Measurements from ENCODE around the gene DPH6.

DPH6 gene

GRCh38 chr15:35484231-35484945 is 61.6 kb downstream of the DPH6 start:
- no peaks in the 10 kb centered on the region for H3K79me2 ChIP-seq (ENCODE audit: control insufficient read depth, insufficient read depth, low read length)
- no peak overlapping the region for H3K4ac ChIP-seq (ENCODE audit: low read depth, low read length)
- H3K27me3 ChIP-seq (ENCODE audit: insufficient read depth, low read length, poor library complexity), result no peaks in the 10 kb centered on the region
- H3K4me3 ChIP-seq (ENCODE audit: low read length), result no peak overlapping the region
- WGBS (ENCODE audit: extremely low coverage, insufficient coverage, low lambda C conversion rate), result no CpG with 5 or more reads among the region's 5 CpGs
- H3K9ac ChIP-seq (ENCODE audit: low read length), result no peak overlapping the region
- no peak overlapping the region for H3K18ac ChIP-seq (ENCODE audit: low read length)
- no peak overlapping the region for H4K5ac ChIP-seq (ENCODE audit: low read length)
- H2BK15ac ChIP-seq (replicated peaks; ENCODE audit: low read depth), result no peak overlapping the region
- no peaks in the 10 kb centered on the region for H3K36me3 ChIP-seq (ENCODE audit: control insufficient read depth, insufficient read depth, low read length)
- no peak overlapping the region for H3K56ac ChIP-seq (ENCODE audit: low read length)
- no peak overlapping the region for H2AK5ac ChIP-seq (ENCODE audit: low read length)
- no peak overlapping the region for H3K27ac ChIP-seq (ENCODE audit: low read depth, low read length)
- H2BK5ac ChIP-seq (ENCODE audit: low read length), result no peak overlapping the region
- no peak overlapping the region for H2BK120ac ChIP-seq (ENCODE audit: low read depth, low read length)
- H3K4me1 ChIP-seq (ENCODE audit: control insufficient read depth, low read depth, low read length), result peaks cover under 1% of the 10 kb centered on the region
- no peaks in the 10 kb centered on the region for H3K79me1 ChIP-seq (ENCODE audit: low read length)
- H3K4me2 ChIP-seq (ENCODE audit: low read length), result no peak overlapping the region
- DNase-seq, result peak; percentile 6
- no peak overlapping the region for H4K8ac ChIP-seq (ENCODE audit: low read depth, low read length)
- H3K23ac ChIP-seq (ENCODE audit: low read length), result no peak overlapping the region

DNA sequence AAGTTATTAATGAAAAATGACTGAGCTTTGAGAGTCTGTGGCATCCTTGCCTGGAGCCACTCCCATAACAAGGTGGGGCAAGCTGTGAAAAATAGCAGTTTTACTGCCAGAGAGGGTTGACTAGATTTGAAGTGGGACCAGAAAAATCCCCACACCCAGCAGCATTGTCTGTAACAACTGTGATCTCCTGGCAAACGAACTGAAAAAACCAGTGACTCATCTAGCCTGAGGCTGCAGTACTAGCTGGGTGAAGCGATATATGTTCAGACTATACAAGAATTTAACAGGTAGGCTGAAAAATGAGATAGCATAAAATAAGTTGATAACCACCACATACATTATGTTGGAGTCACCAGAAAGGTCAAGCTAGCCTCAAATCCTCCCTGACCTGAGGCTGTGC is 64.0 kb downstream of the DPH6 start:
- Histone ChIP-seq H3K79me2 (ENCODE audit: control insufficient read depth, insufficient read depth, low read length) (no peaks in the 10 kb centered on the region), H4K8ac (ENCODE audit: low read depth, low read length) (no peak overlapping the region), H3K23ac (ENCODE audit: low read length) (no peak overlapping the region), H3K9ac (ENCODE audit: low read length) (no peak overlapping the region), H3K4me3 (ENCODE audit: low read length) (no peak overlapping the region), H2BK15ac (replicated peaks; ENCODE audit: low read depth) (no peak overlapping the region), H2BK5ac (ENCODE audit: low read length) (no peak overlapping the region), H2AK5ac (ENCODE audit: low read length) (no peak overlapping the region), H2BK120ac (ENCODE audit: low read depth, low read length) (no peak overlapping the region), H3K36me3 (ENCODE audit: control insufficient read depth, insufficient read depth, low read length) (no peaks in the 10 kb centered on the region), H3K79me1 (ENCODE audit: low read length) (no peaks in the 10 kb centered on the region), H3K27ac (ENCODE audit: low read depth, low read length) (no peak overlapping the region), H3K4me1 (ENCODE audit: control insufficient read depth, low read depth, low read length) (peaks cover 2% of the 10 kb centered on the region), H3K27me3 (ENCODE audit: insufficient read depth, low read length, poor library complexity) (no peaks in the 10 kb centered on the region), H3K56ac (ENCODE audit: low read length) (no peak overlapping the region), H3K4me2 (ENCODE audit: low read length) (no peak overlapping the region), H3K18ac (ENCODE audit: low read length) (no peak overlapping the region), H3K4ac (ENCODE audit: low read depth, low read length) (no peak overlapping the region), H4K5ac (ENCODE audit: low read length) (no peak overlapping the region)
- DNase-seq, result peak; percentile 87
- no CpG with 5 or more reads among the region's 2 CpGs for WGBS (ENCODE audit: extremely low coverage, insufficient coverage, low lambda C conversion rate)

DNA sequence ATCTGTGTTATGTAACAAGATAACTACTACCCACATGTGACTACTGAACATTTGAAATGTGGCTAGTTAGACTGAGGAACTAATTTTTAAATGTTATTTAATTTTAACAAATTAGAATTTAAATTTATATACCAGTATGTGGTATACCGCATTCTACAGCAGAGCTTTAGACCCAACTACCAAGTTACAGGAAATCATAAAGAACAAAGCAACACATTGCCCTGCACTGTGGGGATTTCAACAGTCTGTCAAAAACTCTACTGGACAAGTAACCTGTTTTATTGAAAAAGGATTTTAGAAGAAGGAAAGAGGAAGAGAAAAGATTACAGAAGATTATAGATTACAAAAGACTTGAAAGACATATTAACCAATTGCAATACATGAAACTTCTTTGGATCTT is 64.9 kb downstream of the DPH6 start:
- H4K5ac ChIP-seq (ENCODE audit: low read length), result no peak overlapping the region
- no peak overlapping the region for H2BK5ac ChIP-seq (ENCODE audit: low read length)
- peaks cover 2% of the 10 kb centered on the region for H3K4me1 ChIP-seq (ENCODE audit: control insufficient read depth, low read depth, low read length)
- no peak overlapping the region for H3K18ac ChIP-seq (ENCODE audit: low read length)
- H3K56ac ChIP-seq (ENCODE audit: low read length), result no peak overlapping the region
- no peak overlapping the region for H3K9ac ChIP-seq (ENCODE audit: low read length)
- H3K27me3 ChIP-seq (ENCODE audit: insufficient read depth, low read length, poor library complexity), result no peaks in the 10 kb centered on the region
- H2AK5ac ChIP-seq (ENCODE audit: low read length), result no peak overlapping the region
- no peak for DNase-seq
- H2BK15ac ChIP-seq (replicated peaks; ENCODE audit: low read depth), result no peak overlapping the region
- H2BK120ac ChIP-seq (ENCODE audit: low read depth, low read length), result no peak overlapping the region
- no peaks in the 10 kb centered on the region for H3K79me2 ChIP-seq (ENCODE audit: control insufficient read depth, insufficient read depth, low read length)
- no CpG with 5 or more reads among the region's 1 CpG for WGBS (ENCODE audit: extremely low coverage, insufficient coverage, low lambda C conversion rate)
- no peak overlapping the region for H3K23ac ChIP-seq (ENCODE audit: low read length)
- no peak overlapping the region for H3K27ac ChIP-seq (ENCODE audit: low read depth, low read length)
- H3K36me3 ChIP-seq (ENCODE audit: control insufficient read depth, insufficient read depth, low read length), result no peaks in the 10 kb centered on the region
- no peak overlapping the region for H3K4me2 ChIP-seq (ENCODE audit: low read length)
- no peak overlapping the region for H3K4ac ChIP-seq (ENCODE audit: low read depth, low read length)
- H4K8ac ChIP-seq (ENCODE audit: low read depth, low read length), result no peak overlapping the region
- H3K4me3 ChIP-seq (ENCODE audit: low read length), result no peak overlapping the region
- no peaks in the 10 kb centered on the region for H3K79me1 ChIP-seq (ENCODE audit: low read length)

DNA sequence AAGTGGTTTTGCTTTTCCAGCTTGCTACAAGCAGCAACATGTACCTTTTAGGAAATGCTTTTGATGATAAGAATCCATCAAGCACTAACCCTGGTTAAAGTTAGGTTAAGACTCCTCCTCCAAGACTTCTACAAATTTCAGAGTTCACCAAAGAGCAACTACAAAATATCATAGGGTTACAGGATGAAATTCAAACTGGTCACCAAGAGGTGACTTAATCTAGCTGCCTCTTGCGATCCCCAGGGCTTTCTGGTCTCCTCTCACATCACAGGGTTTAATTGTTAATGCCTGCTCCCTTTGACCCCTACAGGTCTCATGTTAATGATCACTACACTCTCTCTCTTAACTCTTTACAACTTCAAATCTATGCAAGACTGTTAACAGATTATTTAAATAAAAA is 66.5 kb downstream of the DPH6 start:
- Histone ChIP-seq H3K79me2 (ENCODE audit: control insufficient read depth, insufficient read depth, low read length) (no peaks in the 10 kb centered on the region), H2AK5ac (ENCODE audit: low read length) (no peak overlapping the region), H3K23ac (ENCODE audit: low read length) (no peak overlapping the region), H3K27me3 (ENCODE audit: insufficient read depth, low read length, poor library complexity) (no peaks in the 10 kb centered on the region), H3K4me1 (ENCODE audit: control insufficient read depth, low read depth, low read length) (peaks cover 2% of the 10 kb centered on the region), H3K9ac (ENCODE audit: low read length) (no peak overlapping the region), H4K5ac (ENCODE audit: low read length) (no peak overlapping the region), H2BK5ac (ENCODE audit: low read length) (no peak overlapping the region), H4K8ac (ENCODE audit: low read depth, low read length) (no peak overlapping the region), H3K18ac (ENCODE audit: low read length) (no peak overlapping the region), H3K79me1 (ENCODE audit: low read length) (no peaks in the 10 kb centered on the region), H2BK120ac (ENCODE audit: low read depth, low read length) (no peak overlapping the region), H3K56ac (ENCODE audit: low read length) (no peak overlapping the region), H3K36me3 (ENCODE audit: control insufficient read depth, insufficient read depth, low read length) (no peaks in the 10 kb centered on the region), H3K4me3 (ENCODE audit: low read length) (no peak overlapping the region), H3K4ac (ENCODE audit: low read depth, low read length) (no peak overlapping the region), H3K27ac (ENCODE audit: low read depth, low read length) (no peak overlapping the region), H2BK15ac (replicated peaks; ENCODE audit: low read depth) (no peak overlapping the region), H3K4me2 (ENCODE audit: low read length) (no peak overlapping the region)
- WGBS (ENCODE audit: extremely low coverage, insufficient coverage, low lambda C conversion rate), result no CpG with 5 or more reads among the region's 1 CpG
- peak; percentile 41 for DNase-seq

GRCh38 chr15:35477312-35478262 is 68.4 kb downstream of the DPH6 start:
- Histone ChIP-seq H3K4me1 (ENCODE audit: control insufficient read depth, low read depth, low read length) (peaks cover 2% of the 10 kb centered on the region), H3K4me2 (ENCODE audit: low read length) (no peak overlapping the region), H3K18ac (ENCODE audit: low read length) (no peak overlapping the region), H2BK15ac (replicated peaks; ENCODE audit: low read depth) (no peak overlapping the region), H2BK120ac (ENCODE audit: low read depth, low read length) (no peak overlapping the region), H3K79me1 (ENCODE audit: low read length) (no peaks in the 10 kb centered on the region), H4K5ac (ENCODE audit: low read length) (no peak overlapping the region), H3K4me3 (ENCODE audit: low read length) (no peak overlapping the region), H3K27ac (ENCODE audit: low read depth, low read length) (no peak overlapping the region), H4K8ac (ENCODE audit: low read depth, low read length) (no peak overlapping the region), H3K36me3 (ENCODE audit: control insufficient read depth, insufficient read depth, low read length) (no peaks in the 10 kb centered on the region), H3K27me3 (ENCODE audit: insufficient read depth, low read length, poor library complexity) (no peaks in the 10 kb centered on the region), H3K56ac (ENCODE audit: low read length) (no peak overlapping the region), H2AK5ac (ENCODE audit: low read length) (no peak overlapping the region), H3K9ac (ENCODE audit: low read length) (no peak overlapping the region), H3K79me2 (ENCODE audit: control insufficient read depth, insufficient read depth, low read length) (no peaks in the 10 kb centered on the region), H3K4ac (ENCODE audit: low read depth, low read length) (no peak overlapping the region), H2BK5ac (ENCODE audit: low read length) (no peak overlapping the region), H3K23ac (ENCODE audit: low read length) (no peak overlapping the region)
- WGBS (ENCODE audit: extremely low coverage, insufficient coverage, low lambda C conversion rate), result 100% methylated on average over 2 of the region's 4 CpGs
- no peak for DNase-seq
